ENCODE measurements around the gene TYROBP.

TYROBP gene

GRCh38 chr19:35869327-35870123 lies 38.6 kb downstream of the TYROBP start:
- peak; percentile 51 to 79 (median 72) for DNase-seq

GRCh38 chr19:35868823-35869326 lies 39.2 kb downstream of the TYROBP start:
- no peak for DNase-seq

- peak in 5 of 6 experiments; percentile 12 to 46 (median 32) for DNase-seq
Measured at GRCh38 chr19:35868172-35868822, 39.8 kb downstream of the TYROBP start, which contains the start of gene APLP1. Gene APLP1 (plus strand): TSS chr19:35868574. CDS start chr19:35868637, 63 bp downstream.

GRCh38 chr19:35863018-35863417 lies 45.1 kb downstream of the TYROBP start:
- DNase-seq = no peak

- DNase-seq = no peak
Measured at GRCh38 chr19:35862528-35862927, 45.6 kb downstream of the TYROBP start.

GRCh38 chr19:35861640-35862160 lies 46.4 kb downstream of the TYROBP start:
- no peak for DNase-seq

GRCh38 chr19:35860818-35861639 lies 47.1 kb downstream of the TYROBP start:
- DNase-seq = no peak

- DNase-seq = no peak
Measured at GRCh38 chr19:35860436-35860817, 47.7 kb downstream of the TYROBP start.

GRCh38 chr19:35859414-35859813 lies 48.7 kb downstream of the TYROBP start:
- no peak for DNase-seq

GRCh38 chr19:35858311-35858710 lies 49.8 kb downstream of the TYROBP start:
- DNase-seq = no peak

GRCh38 chr19:35856546-35857149 lies 51.4 kb downstream of the TYROBP start, which contains the start of gene KIRREL2:
Gene KIRREL2 (plus strand): TSS chr19:35856911. CDS start chr19:35857120, 209 bp downstream.
- DNase-seq = peak in 4 of 6 experiments; percentile 11 to 48 (median 29)
